HS-27A (cell line): ENCODE results near the gene BPTF.
"Not testable (repeated sequence)": the region's sequence is repeated elsewhere in the genome, so short reads cannot be mapped to it uniquely, and the experiment has no call there.

ENCODE experiments used
- DNase-seq: peaks from one replicate; pipeline ENCODE4 v3.0.0-alpha.2; 2012; ENCODE audit warnings: low read depth, missing footprints

Gene BPTF

GRCh38 chr17:67833946-67834631, 8.8 kb downstream of the BPTF start:
- no peak for DNase-seq

- no peak for DNase-seq
Measured at GRCh38 chr17:67834634-67835033, 9.3 kb downstream of the BPTF start.

- peak; percentile 9 for DNase-seq
Measured at GRCh38 chr17:67836205-67836987, 11.1 kb downstream of the BPTF start.

- no peak for DNase-seq
Measured at GRCh38 chr17:67837965-67838364, 12.7 kb downstream of the BPTF start.

GRCh38 chr17:67838538-67838937, 13.2 kb downstream of the BPTF start:
- DNase-seq = no peak

- no peak for DNase-seq
Measured at GRCh38 chr17:67841992-67842391, 16.7 kb downstream of the BPTF start.

- no peak for DNase-seq
Measured at GRCh38 chr17:67842648-67843047, 17.3 kb downstream of the BPTF start.

- DNase-seq = no peak
Measured at GRCh38 chr17:67845374-67845773, 20.1 kb downstream of the BPTF start.

- not testable (repeated sequence) for DNase-seq
Measured at GRCh38 chr17:67848189-67848588, 22.9 kb downstream of the BPTF start.

GRCh38 chr17:67848846-67849245, 23.5 kb downstream of the BPTF start:
- not testable (repeated sequence) for DNase-seq

- DNase-seq = no peak
Measured at GRCh38 chr17:67850991-67851631, 25.8 kb downstream of the BPTF start.

GRCh38 chr17:67853703-67854102, 28.4 kb downstream of the BPTF start:
- DNase-seq = no peak

GRCh38 chr17:67854378-67854777, 29.1 kb downstream of the BPTF start:
- DNase-seq = no peak

- no peak for DNase-seq
Measured at GRCh38 chr17:67855504-67856324, 30.4 kb downstream of the BPTF start.

- not testable (repeated sequence) for DNase-seq
Measured at GRCh38 chr17:67856402-67856801, 31.1 kb downstream of the BPTF start.

- no peak for DNase-seq
Measured at GRCh38 chr17:67862614-67863217, 37.4 kb downstream of the BPTF start.

GRCh38 chr17:67863624-67864247, 38.4 kb downstream of the BPTF start:
- DNase-seq = no peak

- no peak for DNase-seq
Measured at GRCh38 chr17:67865438-67865837, 40.1 kb downstream of the BPTF start.

GRCh38 chr17:67867591-67867990, 42.3 kb downstream of the BPTF start:
- no peak for DNase-seq

- no peak for DNase-seq
Measured at GRCh38 chr17:67868176-67868575, 42.9 kb downstream of the BPTF start.

- no peak for DNase-seq
Measured at GRCh38 chr17:67879662-67880061, 54.4 kb downstream of the BPTF start.
